ENCODE measurements around the gene VPS37C. TPM values are rescaled to one million over a fixed set of nuclear protein-coding genes. Genes with fewer than 3 reads are reported as not detected.

Gene VPS37C
- total RNA-seq, 1 experiment from 2014 or later, result 23.4 TPM

DNA sequence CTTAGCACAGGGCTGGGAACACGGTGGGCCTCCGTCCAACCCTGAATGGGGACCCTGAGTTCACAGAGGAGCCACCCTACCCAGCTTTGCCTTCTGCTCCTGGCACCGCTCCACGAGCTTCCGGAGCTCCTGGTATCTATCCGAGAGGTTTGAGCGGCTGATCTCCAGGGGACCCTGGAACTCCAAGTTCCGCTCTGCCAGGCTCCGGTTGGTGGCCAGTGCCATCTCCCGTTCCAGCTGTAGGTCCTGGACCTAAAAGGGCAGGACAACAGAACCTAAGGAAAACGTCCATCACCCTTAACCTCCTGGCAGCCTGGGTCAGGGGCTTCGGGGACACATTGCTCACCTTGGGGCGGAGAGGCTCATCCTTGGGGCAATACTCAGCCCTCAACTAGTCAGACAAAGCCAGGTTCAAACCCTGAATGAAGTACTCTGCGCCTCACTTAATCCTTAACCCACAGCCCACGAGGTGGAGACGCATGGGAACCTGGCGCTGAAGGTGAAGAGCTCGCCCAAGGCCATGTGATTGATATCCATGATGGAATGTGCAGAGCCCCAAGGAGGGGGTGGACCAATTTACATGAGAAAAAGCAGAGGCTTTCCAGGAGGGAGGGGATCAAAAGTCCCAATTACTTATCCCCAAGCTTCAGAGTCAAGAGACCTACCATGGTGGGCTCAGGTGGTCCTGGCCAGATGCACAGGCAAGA lies 27.1 kb downstream of the VPS37C start (continued):
- TF ChIP-seq, protein P1, sequence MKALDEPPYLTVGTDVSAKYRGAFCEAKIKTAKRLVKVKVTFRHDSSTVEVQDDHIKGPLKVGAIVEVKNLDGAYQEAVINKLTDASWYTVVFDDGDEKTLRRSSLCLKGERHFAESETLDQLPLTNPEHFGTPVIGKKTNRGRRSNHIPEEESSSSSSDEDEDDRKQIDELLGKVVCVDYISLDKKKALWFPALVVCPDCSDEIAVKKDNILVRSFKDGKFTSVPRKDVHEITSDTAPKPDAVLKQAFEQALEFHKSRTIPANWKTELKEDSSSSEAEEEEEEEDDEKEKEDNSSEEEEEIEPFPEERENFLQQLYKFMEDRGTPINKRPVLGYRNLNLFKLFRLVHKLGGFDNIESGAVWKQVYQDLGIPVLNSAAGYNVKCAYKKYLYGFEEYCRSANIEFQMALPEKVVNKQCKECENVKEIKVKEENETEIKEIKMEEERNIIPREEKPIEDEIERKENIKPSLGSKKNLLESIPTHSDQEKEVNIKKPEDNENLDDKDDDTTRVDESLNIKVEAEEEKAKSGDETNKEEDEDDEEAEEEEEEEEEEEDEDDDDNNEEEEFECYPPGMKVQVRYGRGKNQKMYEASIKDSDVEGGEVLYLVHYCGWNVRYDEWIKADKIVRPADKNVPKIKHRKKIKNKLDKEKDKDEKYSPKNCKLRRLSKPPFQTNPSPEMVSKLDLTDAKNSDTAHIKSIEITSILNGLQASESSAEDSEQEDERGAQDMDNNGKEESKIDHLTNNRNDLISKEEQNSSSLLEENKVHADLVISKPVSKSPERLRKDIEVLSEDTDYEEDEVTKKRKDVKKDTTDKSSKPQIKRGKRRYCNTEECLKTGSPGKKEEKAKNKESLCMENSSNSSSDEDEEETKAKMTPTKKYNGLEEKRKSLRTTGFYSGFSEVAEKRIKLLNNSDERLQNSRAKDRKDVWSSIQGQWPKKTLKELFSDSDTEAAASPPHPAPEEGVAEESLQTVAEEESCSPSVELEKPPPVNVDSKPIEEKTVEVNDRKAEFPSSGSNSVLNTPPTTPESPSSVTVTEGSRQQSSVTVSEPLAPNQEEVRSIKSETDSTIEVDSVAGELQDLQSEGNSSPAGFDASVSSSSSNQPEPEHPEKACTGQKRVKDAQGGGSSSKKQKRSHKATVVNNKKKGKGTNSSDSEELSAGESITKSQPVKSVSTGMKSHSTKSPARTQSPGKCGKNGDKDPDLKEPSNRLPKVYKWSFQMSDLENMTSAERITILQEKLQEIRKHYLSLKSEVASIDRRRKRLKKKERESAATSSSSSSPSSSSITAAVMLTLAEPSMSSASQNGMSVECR (CRISPR knock-in tag; IDR thresholded peaks at IDR 0.05; ENCODE audit: borderline replicate concordance), result no peak
- TF ChIP-seq ATF2 (CRISPR knock-in tag; IDR thresholded peaks at IDR 0.05; ENCODE audit: borderline replicate concordance, low read depth) (no peak), USF1 (CRISPR knock-in tag; IDR thresholded peaks at IDR 0.05) (no peak), ATF3 (CRISPR knock-in tag; conservative IDR thresholded peaks at IDR 0.05) (no peak)
- TF ChIP-seq, protein P2, sequence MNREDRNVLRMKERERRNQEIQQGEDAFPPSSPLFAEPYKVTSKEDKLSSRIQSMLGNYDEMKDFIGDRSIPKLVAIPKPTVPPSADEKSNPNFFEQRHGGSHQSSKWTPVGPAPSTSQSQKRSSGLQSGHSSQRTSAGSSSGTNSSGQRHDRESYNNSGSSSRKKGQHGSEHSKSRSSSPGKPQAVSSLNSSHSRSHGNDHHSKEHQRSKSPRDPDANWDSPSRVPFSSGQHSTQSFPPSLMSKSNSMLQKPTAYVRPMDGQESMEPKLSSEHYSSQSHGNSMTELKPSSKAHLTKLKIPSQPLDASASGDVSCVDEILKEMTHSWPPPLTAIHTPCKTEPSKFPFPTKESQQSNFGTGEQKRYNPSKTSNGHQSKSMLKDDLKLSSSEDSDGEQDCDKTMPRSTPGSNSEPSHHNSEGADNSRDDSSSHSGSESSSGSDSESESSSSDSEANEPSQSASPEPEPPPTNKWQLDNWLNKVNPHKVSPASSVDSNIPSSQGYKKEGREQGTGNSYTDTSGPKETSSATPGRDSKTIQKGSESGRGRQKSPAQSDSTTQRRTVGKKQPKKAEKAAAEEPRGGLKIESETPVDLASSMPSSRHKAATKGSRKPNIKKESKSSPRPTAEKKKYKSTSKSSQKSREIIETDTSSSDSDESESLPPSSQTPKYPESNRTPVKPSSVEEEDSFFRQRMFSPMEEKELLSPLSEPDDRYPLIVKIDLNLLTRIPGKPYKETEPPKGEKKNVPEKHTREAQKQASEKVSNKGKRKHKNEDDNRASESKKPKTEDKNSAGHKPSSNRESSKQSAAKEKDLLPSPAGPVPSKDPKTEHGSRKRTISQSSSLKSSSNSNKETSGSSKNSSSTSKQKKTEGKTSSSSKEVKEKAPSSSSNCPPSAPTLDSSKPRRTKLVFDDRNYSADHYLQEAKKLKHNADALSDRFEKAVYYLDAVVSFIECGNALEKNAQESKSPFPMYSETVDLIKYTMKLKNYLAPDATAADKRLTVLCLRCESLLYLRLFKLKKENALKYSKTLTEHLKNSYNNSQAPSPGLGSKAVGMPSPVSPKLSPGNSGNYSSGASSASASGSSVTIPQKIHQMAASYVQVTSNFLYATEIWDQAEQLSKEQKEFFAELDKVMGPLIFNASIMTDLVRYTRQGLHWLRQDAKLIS (CRISPR knock-in tag; IDR thresholded peaks at IDR 0.05; ENCODE audit: borderline replicate concordance), result no peak

- Mint-ChIP-seq H3K9me3 (no peaks in the 10 kb centered on the region), H3K4me3 (no peak overlapping the region), H3K36me3 (peaks cover 12% of the 10 kb centered on the region; the same call in 1 of the 2 replicates), H3K27ac (no peak overlapping the region), H3K4me1 (peaks cover 16% of the 10 kb centered on the region), H3K27me3 (ENCODE audit: low read depth) (no peaks in the 10 kb centered on the region; the same call in 1 of the 2 replicates)
- ChIA-PET CTCF (interaction anchor here (0.8 kb wide), 1 partner anchor 8 kb away, joined by 4 read pairs; no protein-coding TSS in a partner anchor), POLR2A (no interaction called here)
- DNase-seq (ENCODE audit: low spot score) (no peak), ATAC-seq (no peak)
- TF ChIP-seq, protein P3, sequence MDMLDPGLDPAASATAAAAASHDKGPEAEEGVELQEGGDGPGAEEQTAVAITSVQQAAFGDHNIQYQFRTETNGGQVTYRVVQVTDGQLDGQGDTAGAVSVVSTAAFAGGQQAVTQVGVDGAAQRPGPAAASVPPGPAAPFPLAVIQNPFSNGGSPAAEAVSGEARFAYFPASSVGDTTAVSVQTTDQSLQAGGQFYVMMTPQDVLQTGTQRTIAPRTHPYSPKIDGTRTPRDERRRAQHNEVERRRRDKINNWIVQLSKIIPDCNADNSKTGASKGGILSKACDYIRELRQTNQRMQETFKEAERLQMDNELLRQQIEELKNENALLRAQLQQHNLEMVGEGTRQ (CRISPR knock-in tag; IDR thresholded peaks at IDR 0.05), result no peak
- TF ChIP-seq PREB (CRISPR knock-in tag; IDR thresholded peaks at IDR 0.05; ENCODE audit: borderline replicate concordance), result no peak
- no peak for TF ChIP-seq RELA (CRISPR knock-in tag; IDR thresholded peaks at IDR 0.05; ENCODE audit: borderline replicate concordance)
- TF ChIP-seq, protein P4, sequence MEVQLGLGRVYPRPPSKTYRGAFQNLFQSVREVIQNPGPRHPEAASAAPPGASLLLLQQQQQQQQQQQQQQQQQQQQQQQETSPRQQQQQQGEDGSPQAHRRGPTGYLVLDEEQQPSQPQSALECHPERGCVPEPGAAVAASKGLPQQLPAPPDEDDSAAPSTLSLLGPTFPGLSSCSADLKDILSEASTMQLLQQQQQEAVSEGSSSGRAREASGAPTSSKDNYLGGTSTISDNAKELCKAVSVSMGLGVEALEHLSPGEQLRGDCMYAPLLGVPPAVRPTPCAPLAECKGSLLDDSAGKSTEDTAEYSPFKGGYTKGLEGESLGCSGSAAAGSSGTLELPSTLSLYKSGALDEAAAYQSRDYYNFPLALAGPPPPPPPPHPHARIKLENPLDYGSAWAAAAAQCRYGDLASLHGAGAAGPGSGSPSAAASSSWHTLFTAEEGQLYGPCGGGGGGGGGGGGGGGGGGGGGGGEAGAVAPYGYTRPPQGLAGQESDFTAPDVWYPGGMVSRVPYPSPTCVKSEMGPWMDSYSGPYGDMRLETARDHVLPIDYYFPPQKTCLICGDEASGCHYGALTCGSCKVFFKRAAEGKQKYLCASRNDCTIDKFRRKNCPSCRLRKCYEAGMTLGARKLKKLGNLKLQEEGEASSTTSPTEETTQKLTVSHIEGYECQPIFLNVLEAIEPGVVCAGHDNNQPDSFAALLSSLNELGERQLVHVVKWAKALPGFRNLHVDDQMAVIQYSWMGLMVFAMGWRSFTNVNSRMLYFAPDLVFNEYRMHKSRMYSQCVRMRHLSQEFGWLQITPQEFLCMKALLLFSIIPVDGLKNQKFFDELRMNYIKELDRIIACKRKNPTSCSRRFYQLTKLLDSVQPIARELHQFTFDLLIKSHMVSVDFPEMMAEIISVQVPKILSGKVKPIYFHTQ (CRISPR knock-in tag; IDR thresholded peaks at IDR 0.05), result no peak
- no peak for TF ChIP-seq MXD4 (CRISPR knock-in tag; IDR thresholded peaks at IDR 0.05; ENCODE audit: borderline replicate concordance)
Measured at GRCh38 chr11:61133145-61133544, 28.1 kb downstream of the VPS37C start.
